IMR-90 (cell line): ENCODE results near the gene RTP5. TPM values are rescaled to one million over a fixed set of nuclear protein-coding genes. Genes with fewer than 3 reads are reported as not detected.

Source experiments
- ATAC-seq: fragments of 200-7000 bp; cut with Tn5 transposase; 2 replicates; pipeline ENCODE4 v1.9.1; 2020; ENCODE audit warnings: low read depth, mild to moderate bottlenecking, moderate library complexity
- BruUV-seq: library from RNA; stranded (reverse); fragments of 400-500 nt; replicated peaks from 2 replicates; lab custom pipeline; 2021; lab: Mats Ljungman, UMichigan
- CTCF ChIA-PET: fragments of 300-600 bp; formaldehyde crosslinking; extraction: SDS; loops from one replicate; lab custom pipeline; 2021; ENCODE audit warnings: antibody characterized with exemption; lab: Yijun Ruan, JAX
- POLR2A ChIA-PET: fragments of 300-600 bp; sonication (Branson Sonifier 250); formaldehyde crosslinking; loops from one replicate; lab custom pipeline; 2022; ENCODE audit warnings: antibody characterized with exemption; ENCODE audit not compliant: unreplicated experiment; lab: Charles Lee
- DNase-seq: peaks from one replicate; pipeline ENCODE4 v3.0.0; 2013
- H2AFZ ChIP-seq: replicated peaks from 2 replicates; pipeline ENCODE3; 2013; ENCODE audit warnings: low read length, mild to moderate bottlenecking; ENCODE audit not compliant: poor library complexity
- H2AK5ac ChIP-seq: 2 replicates; pipeline ENCODE4 v1.6.1; 2013; ENCODE audit warnings: low read depth, low read length, inconsistent platforms
- H2AK9ac ChIP-seq: replicated peaks from 2 replicates; pipeline ENCODE3; 2013; ENCODE audit warnings: mild to moderate bottlenecking, low read depth, low read length, moderate library complexity; ENCODE audit not compliant: poor library complexity
- H2BK120ac ChIP-seq: 2 replicates; pipeline ENCODE4 v1.6.1; 2013; ENCODE audit warnings: low read depth, low read length, inconsistent platforms
- H2BK15ac ChIP-seq: 3 replicates; pipeline ENCODE4 v1.6.1; 2013; ENCODE audit warnings: low read depth, low read length, inconsistent platforms
- H2BK20ac ChIP-seq: 2 replicates; pipeline ENCODE4 v1.6.1; 2013; ENCODE audit warnings: low read depth, mild to moderate bottlenecking, inconsistent platforms, low read length, moderate library complexity
- H2BK5ac ChIP-seq: 2 replicates; pipeline ENCODE4 v1.6.1; 2013; ENCODE audit warnings: mild to moderate bottlenecking, low read depth, low read length, inconsistent platforms; ENCODE audit not compliant: poor library complexity, severe bottlenecking
- H3K14ac ChIP-seq: replicated peaks from 2 replicates; pipeline ENCODE4 v1.6.1; 2013; ENCODE audit warnings: low read depth, low read length, inconsistent platforms
- H3K18ac ChIP-seq: 2 replicates; pipeline ENCODE4 v1.6.1; 2013; ENCODE audit warnings: low read depth, low read length, control low read depth
- H3K23ac ChIP-seq: 2 replicates; pipeline ENCODE4 v1.6.1; 2013; ENCODE audit warnings: low read depth, low read length, inconsistent platforms
- H3K27ac ChIP-seq: 2 replicates; pipeline ENCODE4 v1.5.1; 2013; ENCODE audit warnings: mild to moderate bottlenecking, control low read depth, low read length; ENCODE audit not compliant: insufficient read depth
- H3K27me3 ChIP-seq: 2 replicates; pipeline ENCODE4 v1.6.1; 2013; ENCODE audit warnings: low read length; ENCODE audit not compliant: control insufficient read depth, insufficient read depth
- H3K36me3 ChIP-seq: 2 replicates; pipeline ENCODE4 v1.6.1; 2013; ENCODE audit warnings: low read length, mixed read lengths; ENCODE audit not compliant: control insufficient read depth, insufficient read depth
- H3K4ac ChIP-seq: 2 replicates; pipeline ENCODE4 v1.6.1; 2013; ENCODE audit warnings: low read depth, low read length, inconsistent platforms
- H3K4me1 ChIP-seq: 2 replicates; pipeline ENCODE4 v1.6.1; 2013; ENCODE audit warnings: low read length, mixed read lengths; ENCODE audit not compliant: control insufficient read depth, insufficient read depth
- H3K4me2 ChIP-seq: 2 replicates; pipeline ENCODE4 v1.6.1; 2013; ENCODE audit warnings: low read depth, mild to moderate bottlenecking, control low read depth, low read length, moderate library complexity
- H3K4me3 ChIP-seq: 2 replicates; pipeline ENCODE4 v1.5.1; 2013; ENCODE audit warnings: low read depth, mild to moderate bottlenecking, control low read depth, low read length, moderate library complexity; ENCODE audit not compliant: insufficient read depth
- H3K56ac ChIP-seq: 2 replicates; pipeline ENCODE4 v1.6.1; 2013; ENCODE audit warnings: low read length, inconsistent platforms; ENCODE audit not compliant: insufficient read depth; ENCODE audit errors: extremely low read depth
- H3K79me1 ChIP-seq, 2 experiments: 2 replicates each; pipeline ENCODE4 v1.6.1; 2013; ENCODE audit warnings: low read length in 2 of 2, inconsistent platforms in 1 of 2, low read depth in 1 of 2
- H3K9ac ChIP-seq: 2 replicates; pipeline ENCODE4 v1.6.1; 2013; ENCODE audit warnings: low read depth, low read length, control low read depth
- H3K9me1 ChIP-seq: 2 replicates; pipeline ENCODE4 v1.6.1; 2013; ENCODE audit warnings: low read length, inconsistent platforms; ENCODE audit not compliant: insufficient read depth
- H3K9me3 ChIP-seq: 2 replicates; pipeline ENCODE4 v1.6.1; 2013; ENCODE audit warnings: low read length; ENCODE audit not compliant: control insufficient read depth, insufficient read depth
- H4K20me1 ChIP-seq: 2 replicates; pipeline ENCODE4 v1.6.1; 2013; ENCODE audit warnings: low read length, inconsistent platforms; ENCODE audit not compliant: insufficient read depth
- H4K5ac ChIP-seq: 2 replicates; pipeline ENCODE4 v1.6.1; 2013; ENCODE audit warnings: mild to moderate bottlenecking, low read depth, low read length, control low read depth
- H4K8ac ChIP-seq, 2 experiments: 2 replicates each; pipeline ENCODE4 v1.6.1; 2013; ENCODE audit warnings: low read depth in 2 of 2, low read length in 2 of 2, control low read depth in 1 of 2, inconsistent platforms in 1 of 2
- H4K91ac ChIP-seq: 2 replicates; pipeline ENCODE4 v1.6.1; 2013; ENCODE audit warnings: low read depth, low read length, inconsistent platforms; ENCODE audit not compliant: insufficient read depth
- BHLHE40 ChIP-seq: fragments of 150-350 bp; IDR thresholded peaks from 2 replicates; pipeline ENCODE4 v1.6.1; 2016; ENCODE audit warnings: mild to moderate bottlenecking, low read depth, low read length
- CEBPB ChIP-seq: IDR thresholded peaks from 2 replicates; pipeline ENCODE4 v1.6.1; 2012; ENCODE audit warnings: low read depth, low read length, improper control_type of control experiment
- CHD1 ChIP-seq: IDR thresholded peaks from 2 replicates; pipeline ENCODE4 v1.6.1; 2012; ENCODE audit warnings: low read depth, low read length, improper control_type of control experiment
- FOS ChIP-seq: fragments of 150-350 bp; IDR thresholded peaks from 2 replicates; pipeline ENCODE4 v1.6.1; 2016; ENCODE audit warnings: low read depth, low read length
- MAFK ChIP-seq: IDR thresholded peaks from 2 replicates; pipeline ENCODE4 v1.6.1; 2012; ENCODE audit warnings: low read depth, low read length, improper control_type of control experiment
- MAZ ChIP-seq: IDR thresholded peaks from 2 replicates; pipeline ENCODE4 v1.6.1; 2012; ENCODE audit warnings: low read depth, mild to moderate bottlenecking, low read length, improper control_type of control experiment, moderate library complexity, borderline replicate concordance
- MXI1 ChIP-seq: IDR thresholded peaks from 2 replicates; pipeline ENCODE4 v1.6.1; 2012; ENCODE audit warnings: low read depth, mild to moderate bottlenecking, low read length, moderate library complexity, borderline replicate concordance
- NFE2L2 ChIP-seq: fragments of 150-350 bp; IDR thresholded peaks from 2 replicates; pipeline ENCODE4 v1.6.1; 2016; ENCODE audit warnings: low read depth, mild to moderate bottlenecking, low read length
- POLR2A ChIP-seq: IDR thresholded peaks from 2 replicates; pipeline ENCODE4 v1.6.1; 2012; ENCODE audit warnings: mild to moderate bottlenecking, low read depth, low read length
- RAD21 ChIP-seq: IDR thresholded peaks from 2 replicates; pipeline ENCODE4 v1.6.1; 2012; ENCODE audit warnings: low read length, improper control_type of control experiment
- RCOR1 ChIP-seq: IDR thresholded peaks from 2 replicates; pipeline ENCODE4 v1.6.1; 2012; ENCODE audit warnings: mild to moderate bottlenecking, low read length, improper control_type of control experiment; ENCODE audit not compliant: insufficient replicate concordance
- RFX5 ChIP-seq: IDR thresholded peaks from 2 replicates; pipeline ENCODE4 v1.8.0; 2012; ENCODE audit warnings: low read depth, mild to moderate bottlenecking, low read length, moderate library complexity
- SMC3 ChIP-seq: fragments of 150-350 bp; IDR thresholded peaks from 2 replicates; pipeline ENCODE4 v1.6.1; 2016; ENCODE audit warnings: low read depth, mild to moderate bottlenecking, antibody characterized with exemption, low read length, moderate library complexity
- WGBS, 2 experiments: methylation state at CpG; one replicate each; pipeline versions ENCODE4 v1.1.5 to v1.1.7; 2013; ENCODE audit warnings: missing lambda C conversion rate in 2 of 2; ENCODE audit not compliant: insufficient read length in 1 of 2; ENCODE audit errors: extremely low coverage in 2 of 2; 5-methylcytosine and 5-hydroxymethylcytosine counted together
- dilution Hi-C: fragments of 300-500 bp; cut with HindIII; formaldehyde crosslinking; loops from one replicate; pipeline ENCODE4 v1.14.3; 2018; ENCODE audit warnings: low sequenced_read_pairs; ENCODE audit not compliant: unreplicated experiment
- in situ Hi-C: fragments of 300-500 bp; cut with MboI; formaldehyde crosslinking; loops from 3 replicates; pipeline ENCODE4 v1.14.3; 2019; ENCODE audit warnings: low sequenced_read_pairs, inconsistent platforms, mixed read lengths
- intact Hi-C: fragments of 100-400 bp; cut with micrococcal nuclease; formaldehyde crosslinking; loops from 2 replicates; pipeline ENCODE4 v1.10.0; 2022
- polyA plus RNA-seq, 3 experiments: library from polyadenylated mRNA; depleted of rRNA; stranded (reverse); fragments of >200 nt; gene quantifications; 2 replicates each; pipeline ENCODE4 v1.2.3, GENCODE V29; 2012; ENCODE audit warnings: low replicate concordance in 1 of 3
- total RNA-seq: library from RNA; depleted of rRNA; stranded (reverse); fragments of >200 nt; gene quantifications from 2 replicates; pipeline ENCODE4 v1.2.3, GENCODE V29; 2012
- TF ChIP-seq, protein P1 (sequence below): fragments of 150-350 bp; IDR thresholded peaks from 2 replicates; pipeline ENCODE4 v1.6.1; 2017; ENCODE audit warnings: mild to moderate bottlenecking, antibody characterized with exemption, low read length, low read depth
- TF ChIP-seq, protein P2 (sequence below): fragments of 150-350 bp; IDR thresholded peaks from 2 replicates; pipeline ENCODE4 v1.6.1; 2016; ENCODE audit warnings: low read depth, mild to moderate bottlenecking, low read length, moderate library complexity, borderline replicate concordance
- TF ChIP-seq, protein P3 (sequence below): conservative IDR thresholded peaks from 2 replicates; pipeline ENCODE4 v1.5.1; 2012; ENCODE audit warnings: mild to moderate bottlenecking, low read depth, low read length, improper control_type of control experiment

Gene RTP5
- total and polyA plus RNA-seq, 2 of the 4 experiments (the other 2 are of a cell fraction): not detected

DNA sequence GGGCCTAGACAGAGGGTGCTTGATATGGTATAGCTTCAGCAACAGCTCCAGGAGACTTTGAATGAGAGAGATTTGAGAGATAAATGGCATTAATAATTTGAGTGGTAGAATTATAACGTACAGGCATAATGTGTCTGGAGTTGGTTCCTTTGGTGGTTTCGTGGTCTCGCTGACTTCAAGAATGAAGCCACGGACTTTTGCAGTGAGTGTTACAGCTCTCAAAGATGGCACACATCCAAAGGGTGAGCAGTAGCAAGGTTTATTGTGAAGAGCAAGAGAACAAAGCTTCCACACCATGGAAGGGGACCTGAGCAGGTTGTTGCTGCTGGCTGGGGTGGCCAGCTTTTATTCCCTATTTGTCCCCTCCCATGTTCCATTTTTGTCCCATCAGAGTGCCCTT, 33.9 kb upstream of the RTP5 start:
- no peak overlapping the region for H3K4me3 ChIP-seq
- no peak overlapping the region for H2AFZ ChIP-seq
- POLR2A ChIA-PET: no interaction called here
- H2BK15ac ChIP-seq: no peak overlapping the region
- no peak overlapping the region for H4K91ac ChIP-seq
- H2AK5ac ChIP-seq: no peak overlapping the region
- 51% methylated on average over 4 of the region's 4 CpGs; no CpG with 5 or more reads in 1 of the 2 experiments for WGBS, 2 experiments
- no peak overlapping the region for H3K18ac ChIP-seq
- H3K14ac ChIP-seq: no peak overlapping the region
- ATAC-seq (no peak), DNase-seq (no peak)
- no peak overlapping the region for H3K23ac ChIP-seq
- H3K4me2 ChIP-seq: no peak overlapping the region
- H3K27me3 ChIP-seq: peaks cover 17% of the 10 kb centered on the region
- TF ChIP-seq MXI1: no peak
- TF ChIP-seq SMC3: no peak
- TF ChIP-seq RAD21: no peak
- TF ChIP-seq, protein P1, sequence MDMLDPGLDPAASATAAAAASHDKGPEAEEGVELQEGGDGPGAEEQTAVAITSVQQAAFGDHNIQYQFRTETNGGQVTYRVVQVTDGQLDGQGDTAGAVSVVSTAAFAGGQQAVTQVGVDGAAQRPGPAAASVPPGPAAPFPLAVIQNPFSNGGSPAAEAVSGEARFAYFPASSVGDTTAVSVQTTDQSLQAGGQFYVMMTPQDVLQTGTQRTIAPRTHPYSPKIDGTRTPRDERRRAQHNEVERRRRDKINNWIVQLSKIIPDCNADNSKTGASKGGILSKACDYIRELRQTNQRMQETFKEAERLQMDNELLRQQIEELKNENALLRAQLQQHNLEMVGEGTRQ: no peak
- TF ChIP-seq, protein P2, sequence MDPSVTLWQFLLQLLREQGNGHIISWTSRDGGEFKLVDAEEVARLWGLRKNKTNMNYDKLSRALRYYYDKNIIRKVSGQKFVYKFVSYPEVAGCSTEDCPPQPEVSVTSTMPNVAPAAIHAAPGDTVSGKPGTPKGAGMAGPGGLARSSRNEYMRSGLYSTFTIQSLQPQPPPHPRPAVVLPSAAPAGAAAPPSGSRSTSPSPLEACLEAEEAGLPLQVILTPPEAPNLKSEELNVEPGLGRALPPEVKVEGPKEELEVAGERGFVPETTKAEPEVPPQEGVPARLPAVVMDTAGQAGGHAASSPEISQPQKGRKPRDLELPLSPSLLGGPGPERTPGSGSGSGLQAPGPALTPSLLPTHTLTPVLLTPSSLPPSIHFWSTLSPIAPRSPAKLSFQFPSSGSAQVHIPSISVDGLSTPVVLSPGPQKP: no peak
- TF ChIP-seq CHD1: no peak
- TF ChIP-seq FOS: no peak
- TF ChIP-seq MAZ: no peak
- no peak for TF ChIP-seq NFE2L2
- TF ChIP-seq, protein P3, sequence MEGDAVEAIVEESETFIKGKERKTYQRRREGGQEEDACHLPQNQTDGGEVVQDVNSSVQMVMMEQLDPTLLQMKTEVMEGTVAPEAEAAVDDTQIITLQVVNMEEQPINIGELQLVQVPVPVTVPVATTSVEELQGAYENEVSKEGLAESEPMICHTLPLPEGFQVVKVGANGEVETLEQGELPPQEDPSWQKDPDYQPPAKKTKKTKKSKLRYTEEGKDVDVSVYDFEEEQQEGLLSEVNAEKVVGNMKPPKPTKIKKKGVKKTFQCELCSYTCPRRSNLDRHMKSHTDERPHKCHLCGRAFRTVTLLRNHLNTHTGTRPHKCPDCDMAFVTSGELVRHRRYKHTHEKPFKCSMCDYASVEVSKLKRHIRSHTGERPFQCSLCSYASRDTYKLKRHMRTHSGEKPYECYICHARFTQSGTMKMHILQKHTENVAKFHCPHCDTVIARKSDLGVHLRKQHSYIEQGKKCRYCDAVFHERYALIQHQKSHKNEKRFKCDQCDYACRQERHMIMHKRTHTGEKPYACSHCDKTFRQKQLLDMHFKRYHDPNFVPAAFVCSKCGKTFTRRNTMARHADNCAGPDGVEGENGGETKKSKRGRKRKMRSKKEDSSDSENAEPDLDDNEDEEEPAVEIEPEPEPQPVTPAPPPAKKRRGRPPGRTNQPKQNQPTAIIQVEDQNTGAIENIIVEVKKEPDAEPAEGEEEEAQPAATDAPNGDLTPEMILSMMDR: no peak
- no peak for TF ChIP-seq CEBPB
- TF ChIP-seq RCOR1: no peak
- TF ChIP-seq BHLHE40: no peak
- no peak for TF ChIP-seq POLR2A
- TF ChIP-seq MAFK: no peak
- no peak for TF ChIP-seq RFX5
- no peaks in the 10 kb centered on the region for H3K9me1 ChIP-seq
- dilution Hi-C loops: no loop called here
- H3K27ac ChIP-seq: no peak overlapping the region
- H3K56ac ChIP-seq: no peak overlapping the region
- H3K4ac ChIP-seq: no peak overlapping the region
- H3K36me3 ChIP-seq: no peaks in the 10 kb centered on the region
- no peak overlapping the region for H4K8ac ChIP-seq
- H4K5ac ChIP-seq: no peak overlapping the region
- no peak overlapping the region for H3K9ac ChIP-seq
- no peaks in the 10 kb centered on the region for H3K4me1 ChIP-seq
- H2BK5ac ChIP-seq: no peak overlapping the region
- H3K79me1 ChIP-seq: no peaks in the 10 kb centered on the region
- H3K9me3 ChIP-seq: peaks cover 8% of the 10 kb centered on the region
- no peak overlapping the region for H2AK9ac ChIP-seq
- in situ Hi-C loops: no loop called here
- intact Hi-C loops: no loop called here
- H4K20me1 ChIP-seq: no peaks in the 10 kb centered on the region
- CTCF ChIA-PET: interaction anchor here (1.6 kb wide), 1 partner anchor 10 kb away, joined by 7 read pairs; no protein-coding TSS in a partner anchor
- no peak overlapping the region for H2BK120ac ChIP-seq
- no TSS peak for BruUV-seq
- H2BK20ac ChIP-seq: no peak overlapping the region
